Tibial artery (tissue), 4 donors: Measurements from ENCODE around the gene IQGAP2.
"Not testable (repeated sequence)": the region's sequence is repeated elsewhere in the genome, so short reads cannot be mapped to it uniquely, and the experiment has no call there.

Experiments
- DNase-seq, 2 donors: peaks; one replicate each; pipeline ENCODE4 v3.0.0-alpha.2; 2019
- H3K27ac ChIP-seq, 2 donors: fragments of 200-600 bp; sonication (generic) in 1 of 2; 1 replicate in 1 of 2; 2 replicates in 1 of 2; pipeline ENCODE4 v1.5.1; 2018 to 2019; ENCODE audit warnings: mild to moderate bottlenecking in 1 of 2
- H3K27me3 ChIP-seq, 2 donors: fragments of 200-600 bp; sonication (generic) in 1 of 2; one replicate each; pipeline versions ENCODE4 v1.5.1 to v1.6.0; 2016 to 2019
- H3K36me3 ChIP-seq, 3 donors: fragments of 200-600 bp; sonication (generic) in 2 of 3; one replicate each; pipeline ENCODE4 v1.5.1; 2016 to 2019; ENCODE audit warnings: mild to moderate bottlenecking in 2 of 3
- H3K4me1 ChIP-seq, 4 donors: fragments of 200-600 bp; sonication (generic) in 2 of 4; 1 replicate in 3 of 4; 2 replicates in 1 of 4; pipeline ENCODE4 v1.5.1; 2016 to 2019
- H3K4me3 ChIP-seq, 2 donors: fragments of 200-600 bp; sonication (generic) in 1 of 2; 1 replicate in 1 of 2; 2 replicates in 1 of 2; pipeline ENCODE4 v1.5.1; 2018 to 2019; ENCODE audit warnings: mild to moderate bottlenecking in 2 of 2
- H3K9me3 ChIP-seq, 3 donors: fragments of 200-600 bp; sonication (generic) in 1 of 3; one replicate each; pipeline ENCODE4 v1.5.1; 2016 to 2019
- CTCF ChIP-seq, 2 experiments: fragments of 200-600 bp in 1 of 2; fragments of 450-650 bp in 1 of 2; IDR thresholded peaks; one replicate each; pipeline ENCODE4 v1.5.1; 2017 to 2019; ENCODE audit warnings: antibody characterized with exemption in 2 of 2, mild to moderate bottlenecking in 1 of 2, moderate library complexity in 1 of 2
- intact Hi-C: fragments of 100-400 bp; cut with DNase I; formaldehyde crosslinking; loops from one replicate; pipeline ENCODE4 v1.15.0; 2023; ENCODE audit warnings: low total_unique reads

Gene IQGAP2

GRCh38 chr5:76427206-76428140 is 24.4 kb downstream of the IQGAP2 start:
- H3K4me1 ChIP-seq: no peaks in the 10 kb centered on the region
- intact Hi-C loops: no loop called here
- no peak for DNase-seq
- no peak overlapping the region for H3K4me3 ChIP-seq
- H3K27ac ChIP-seq: no peak overlapping the region
- no peak for TF ChIP-seq CTCF (IDR thresholded peaks at IDR 0.05)
- H3K9me3 ChIP-seq: no peaks in the 10 kb centered on the region
- H3K27me3 ChIP-seq: no peaks in the 10 kb centered on the region
- no peaks in the 10 kb centered on the region for H3K36me3 ChIP-seq

GRCh38 chr5:76428550-76428949 is 25.5 kb downstream of the IQGAP2 start:
- DNase-seq, intact Hi-C loops, H3K36me3 ChIP-seq: not testable (repeated sequence)

GRCh38 chr5:76433261-76433660 is 30.2 kb downstream of the IQGAP2 start:
- Histone ChIP-seq H3K4me1 (no peaks in the 10 kb centered on the region), H3K36me3 (no peaks in the 10 kb centered on the region), H3K9me3 (peaks cover 0 to 4% (median 0%) of the 10 kb centered on the region in 3 donors), H3K27ac (no peak overlapping the region), H3K27me3 (no peaks in the 10 kb centered on the region), H3K4me3 (no peak overlapping the region)
- no peak for DNase-seq
- TF ChIP-seq CTCF (IDR thresholded peaks at IDR 0.05): no peak
- intact Hi-C loops: no loop called here

More at GRCh38 chr5:76428550-76428949, 25.5 kb downstream of the IQGAP2 start:
- not testable (repeated sequence) for H3K27ac ChIP-seq, H3K9me3 ChIP-seq, H3K27me3 ChIP-seq, H3K4me1 ChIP-seq, H3K4me3 ChIP-seq

GRCh38 chr5:76437507-76437906 is 34.4 kb downstream of the IQGAP2 start:
- H3K4me1 ChIP-seq, H3K9me3 ChIP-seq, H3K27ac ChIP-seq, H3K36me3 ChIP-seq, H3K4me3 ChIP-seq, intact Hi-C loops, DNase-seq, H3K27me3 ChIP-seq: not testable (repeated sequence)

GRCh38 chr5:76438025-76438424 is 34.9 kb downstream of the IQGAP2 start:
- Histone ChIP-seq H3K4me1 (no peaks in the 10 kb centered on the region), H3K27me3 (no peaks in the 10 kb centered on the region), H3K27ac (no peak overlapping the region), H3K4me3 (no peak overlapping the region), H3K9me3 (peaks cover 0 to 4% (median 0%) of the 10 kb centered on the region in 3 donors), H3K36me3 (no peaks in the 10 kb centered on the region)
- intact Hi-C loops: no loop called here
- DNase-seq: no peak
- TF ChIP-seq CTCF (IDR thresholded peaks at IDR 0.05): no peak

- Histone ChIP-seq H3K4me3 (no peak overlapping the region), H3K9me3 (peaks cover 0 to 4% (median 0%) of the 10 kb centered on the region in 3 donors), H3K36me3 (no peaks in the 10 kb centered on the region), H3K27me3 (no peaks in the 10 kb centered on the region), H3K27ac (no peak overlapping the region), H3K4me1 (no peaks in the 10 kb centered on the region)
- TF ChIP-seq CTCF (IDR thresholded peaks at IDR 0.05): no peak
- DNase-seq: no peak
- intact Hi-C loops: no loop called here
Observed at GRCh38 chr5:76439201-76439600, 36.1 kb downstream of the IQGAP2 start.
